HuH-7 (cell line): ENCODE measurements around the gene TMEM181.
"Not testable (repeated sequence)": the region's sequence is repeated elsewhere in the genome, so short reads cannot be mapped to it uniquely, and the experiment has no call there.

Experiments used
- DNase-seq: peaks from one replicate; pipeline ENCODE4 v3.0.0; 2011; ENCODE audit warnings: low spot score

Gene TMEM181

GRCh38 chr6:158660333-158660754 lies 100.5 kb downstream of the TMEM181 start:
- DNase-seq = peak; percentile 73

DNA sequence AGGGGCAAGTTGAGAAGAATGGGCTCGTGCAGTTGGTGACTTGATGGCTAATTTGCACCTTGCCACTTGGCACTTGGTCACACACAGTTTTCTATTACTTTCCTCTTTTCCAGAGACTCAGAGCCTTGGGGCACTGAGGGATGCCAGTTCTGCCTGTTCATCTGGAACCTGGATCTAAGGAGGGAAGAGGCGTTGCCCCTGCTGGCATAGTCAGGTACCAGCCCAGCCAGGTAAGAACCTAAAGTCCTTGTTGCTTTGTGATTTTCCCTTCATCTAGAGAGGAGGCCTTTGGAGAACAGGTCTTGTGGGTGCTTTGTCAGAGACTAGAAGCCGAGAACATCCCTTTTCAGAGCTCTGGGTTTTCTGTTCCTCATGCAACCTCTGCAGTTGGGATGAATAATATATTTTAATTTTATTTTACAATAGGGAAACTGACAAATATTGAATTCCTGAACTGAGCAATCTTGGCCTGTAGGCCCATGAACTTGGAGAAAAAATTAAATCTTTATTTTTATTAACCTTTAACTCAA lies 101.3 kb downstream of the TMEM181 start:
- DNase-seq = no peak

DNA sequence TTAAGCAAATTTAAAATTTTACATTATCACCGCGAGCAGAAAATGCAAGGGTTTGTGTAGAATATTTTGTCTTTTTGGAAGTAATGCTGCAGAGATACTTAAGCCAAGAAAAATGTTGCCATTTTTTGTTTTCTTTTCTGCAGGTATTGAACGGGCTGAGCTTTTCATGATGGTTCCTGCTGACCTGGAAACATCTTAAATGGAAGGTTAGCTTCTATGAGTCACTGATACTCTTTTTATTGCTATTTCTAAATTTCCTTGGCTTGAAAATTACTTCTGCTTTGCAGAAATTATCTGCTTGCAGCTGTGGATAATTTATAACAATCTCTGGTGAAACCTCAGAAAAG lies 102.7 kb downstream of the TMEM181 start:
- DNase-seq = no peak

DNA sequence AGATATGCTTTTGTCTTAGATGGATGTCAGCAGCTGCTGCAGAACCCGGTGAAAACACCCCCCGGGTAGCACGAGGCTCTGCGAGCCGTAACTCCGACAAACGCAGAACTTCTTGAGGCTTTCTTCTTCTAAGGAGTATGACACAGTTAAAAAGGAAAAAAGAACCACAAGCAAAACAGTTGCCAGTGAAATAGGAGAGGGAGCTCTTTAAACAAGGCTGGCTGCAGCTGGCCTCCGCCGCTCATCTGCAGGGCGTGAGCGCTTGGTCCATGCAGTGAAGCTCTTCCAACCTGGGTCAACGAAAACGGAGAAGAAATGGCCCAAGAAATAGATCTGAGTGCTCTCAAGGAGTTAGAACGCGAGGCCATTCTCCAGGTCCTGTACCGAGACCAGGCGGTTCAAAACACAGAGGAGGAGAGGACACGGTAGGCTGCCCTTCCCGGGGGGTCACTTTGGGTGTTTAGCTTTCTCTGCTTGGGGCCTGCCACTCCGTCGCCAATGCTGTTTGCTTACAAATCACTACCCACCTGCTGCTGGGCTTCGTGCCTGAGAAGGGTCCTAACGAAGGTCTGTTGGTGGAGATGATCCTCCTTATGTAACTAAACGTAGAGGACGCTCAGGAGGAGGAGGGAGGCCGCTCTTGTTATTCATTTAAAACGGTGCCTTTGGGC lies 103.2 kb downstream of the TMEM181 start:
- DNase-seq = no peak

- no peak for DNase-seq
Observed at GRCh38 chr6:158663625-158664165, 103.8 kb downstream of the TMEM181 start.

- no peak for DNase-seq
Observed at GRCh38 chr6:158665332-158665731, 105.4 kb downstream of the TMEM181 start.

- peak; percentile 47 for DNase-seq
Observed at GRCh38 chr6:158666628-158667359, 106.9 kb downstream of the TMEM181 start.

DNA sequence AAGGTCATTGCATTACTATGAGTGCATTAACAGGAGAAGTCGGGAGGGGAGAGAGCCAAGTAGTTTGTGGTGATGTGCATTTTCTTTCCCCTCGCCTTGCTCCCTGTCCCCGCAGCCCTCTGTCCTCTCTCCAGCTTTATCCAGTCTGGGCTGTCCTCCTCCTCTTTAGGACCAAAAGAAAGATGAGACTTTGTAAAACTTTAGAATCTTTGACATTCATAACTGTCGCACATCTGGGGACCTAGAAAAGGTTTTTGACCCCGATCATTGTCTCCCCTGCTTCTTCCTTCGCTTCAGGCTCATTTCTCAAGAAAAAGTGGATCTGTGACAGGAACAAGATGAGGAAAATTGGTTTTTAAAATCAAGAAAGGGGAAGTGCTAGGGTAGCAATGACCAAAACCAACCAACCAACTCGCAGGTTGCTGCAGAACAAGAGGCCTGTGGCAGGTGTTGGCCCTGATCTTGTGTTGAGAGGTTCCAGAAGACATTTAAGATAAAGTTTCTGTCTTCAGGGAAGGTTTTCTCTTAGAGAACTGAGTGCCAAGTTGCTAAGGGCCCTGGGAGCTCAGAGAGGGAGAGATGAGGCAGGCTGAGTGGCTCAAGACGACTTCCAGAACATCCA lies 107.6 kb downstream of the TMEM181 start:
- DNase-seq = no peak

DNA sequence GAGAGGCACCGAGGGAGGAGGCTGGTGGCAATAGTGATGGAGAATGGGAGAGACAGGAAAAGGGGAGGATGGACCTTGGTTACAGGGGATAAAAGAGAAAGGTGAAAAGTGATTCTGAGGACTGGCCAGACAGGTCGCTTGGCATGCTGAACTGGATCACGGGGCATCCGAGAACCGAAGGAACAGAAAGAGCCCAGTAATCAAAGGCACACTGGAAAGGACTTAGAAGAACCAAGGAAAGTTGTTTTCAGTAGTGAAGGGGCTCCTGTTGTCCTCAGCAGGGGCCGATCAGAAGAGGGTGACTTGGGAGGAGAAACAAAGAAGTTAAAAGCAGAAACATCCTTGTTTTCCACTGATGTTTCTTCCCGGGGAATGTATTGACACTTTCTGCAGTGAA lies 108.8 kb downstream of the TMEM181 start:
- no peak for DNase-seq

- DNase-seq = no peak
Observed at GRCh38 chr6:158669145-158670035, 109.5 kb downstream of the TMEM181 start.

GRCh38 chr6:158672119-158672518 lies 112.2 kb downstream of the TMEM181 start:
- DNase-seq = not testable (repeated sequence)

DNA sequence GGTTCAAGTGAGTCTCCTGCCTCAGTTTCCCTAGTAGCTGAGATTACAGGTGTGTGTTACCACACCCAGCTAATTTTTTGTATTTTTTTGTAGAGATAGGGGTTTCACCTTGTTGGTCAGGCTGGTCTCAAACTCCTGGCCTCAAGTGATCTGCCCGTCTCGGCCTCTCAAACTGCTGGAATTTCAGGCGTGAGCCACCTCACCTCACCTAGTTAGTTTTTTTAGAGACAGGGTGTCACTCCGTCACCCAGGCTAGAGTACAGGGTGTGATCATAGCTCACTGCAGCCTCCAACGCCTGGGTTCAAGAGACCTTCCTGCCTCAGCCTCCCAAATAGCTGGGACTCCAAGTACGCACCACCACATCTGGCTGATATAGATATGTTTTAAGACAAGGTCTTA lies 112.8 kb downstream of the TMEM181 start:
- no peak for DNase-seq

DNA sequence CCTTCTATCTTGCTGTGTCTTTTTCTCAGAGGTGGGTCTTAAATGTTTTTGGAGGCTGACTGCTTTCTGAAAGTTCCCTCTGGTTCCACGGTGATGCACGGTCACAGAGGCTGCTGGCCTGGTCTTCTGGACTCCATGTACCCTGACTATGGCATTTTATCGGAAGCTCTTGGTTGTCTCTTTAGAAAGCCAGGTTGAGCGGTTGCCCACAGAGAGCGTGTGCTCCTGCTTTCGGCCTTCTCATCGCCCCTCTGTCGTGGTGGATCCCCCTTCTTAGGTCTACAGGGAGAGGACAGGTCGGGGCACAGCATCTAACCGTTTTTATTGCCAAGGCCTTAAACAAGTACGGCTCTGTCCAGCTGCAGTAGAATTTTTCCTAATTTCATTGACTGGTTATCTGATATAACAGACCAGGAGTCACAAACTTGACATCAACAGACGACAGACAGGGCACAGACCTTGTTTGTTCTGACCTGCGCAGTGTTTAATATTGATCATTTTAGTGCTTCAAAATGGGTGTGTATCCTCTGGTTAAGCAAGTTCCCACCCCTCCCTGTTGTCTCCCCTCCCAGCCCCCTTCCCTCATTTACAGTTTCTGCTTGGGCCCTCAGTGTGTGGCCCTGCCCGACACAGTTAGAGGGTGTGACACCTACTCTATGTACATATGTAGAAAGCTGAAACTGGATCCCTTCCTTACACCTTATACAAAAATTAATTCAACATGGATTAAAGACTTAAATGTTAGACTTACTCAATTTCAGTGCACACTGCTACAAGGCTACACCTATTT lies 114.6 kb downstream of the TMEM181 start:
- DNase-seq = no peak

GRCh38 chr6:158677094-158677493 lies 117.2 kb downstream of the TMEM181 start:
- DNase-seq = not testable (repeated sequence)

GRCh38 chr6:158677906-158678578 lies 118.2 kb downstream of the TMEM181 start:
- DNase-seq = no peak

- DNase-seq = no peak
Observed at GRCh38 chr6:158680015-158680414, 120.1 kb downstream of the TMEM181 start.

DNA sequence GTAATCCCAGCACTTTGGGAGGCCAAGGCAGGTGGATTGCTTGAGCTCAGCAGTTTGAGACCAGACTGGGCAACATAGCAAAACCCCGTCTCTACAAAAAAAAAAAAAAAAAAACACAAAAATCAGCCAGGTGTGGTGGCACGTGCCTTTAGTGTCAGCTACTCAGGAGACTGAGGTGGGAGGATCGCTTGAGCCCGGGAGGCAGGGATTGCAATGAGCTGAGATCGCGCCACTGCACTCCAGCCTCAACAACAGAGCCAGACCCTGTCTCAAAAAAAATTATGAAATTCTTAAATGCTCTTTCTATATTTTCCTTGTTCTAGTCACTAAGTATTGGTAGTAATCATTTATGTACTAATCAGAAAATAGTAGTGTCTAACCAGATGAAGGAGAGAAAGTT lies 120.6 kb downstream of the TMEM181 start:
- DNase-seq = no peak

- DNase-seq = no peak
Observed at GRCh38 chr6:158684311-158684710, 124.4 kb downstream of the TMEM181 start.

DNA sequence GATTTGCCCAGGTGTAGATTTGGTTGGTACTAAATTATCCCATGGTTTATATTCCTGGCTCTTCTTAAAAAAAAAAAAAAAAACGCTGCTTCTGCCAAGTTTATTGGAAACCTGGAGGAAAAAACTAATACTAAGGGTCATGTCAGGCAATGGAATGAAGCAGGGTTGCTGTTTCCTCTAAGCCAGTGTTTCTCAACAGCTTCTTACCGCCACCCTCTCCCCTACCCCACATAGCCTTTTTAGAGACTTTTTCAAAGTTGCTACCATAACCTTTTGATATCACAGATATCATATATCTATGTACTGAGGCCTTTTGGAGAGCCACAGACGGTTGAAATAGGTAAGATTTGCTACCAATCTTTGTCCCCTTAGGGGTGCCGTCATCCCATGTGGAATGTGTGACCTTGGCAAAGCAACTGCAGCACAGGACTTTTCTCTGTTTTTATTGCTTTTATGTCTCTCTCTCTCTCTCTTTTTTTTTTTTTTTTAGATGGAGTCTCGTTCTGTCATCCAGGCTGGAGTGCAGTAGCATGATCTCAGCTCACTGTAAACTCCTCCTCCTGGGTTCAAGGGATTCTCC lies 124.9 kb downstream of the TMEM181 start:
- no peak for DNase-seq
